Natural killer cell (primary cell): ENCODE measurements around the gene KCNJ6. TPM values are rescaled to one million over a fixed set of nuclear protein-coding genes. Genes with fewer than 3 reads are reported as not detected.

Experiments
- ATAC-seq, 3 donors: fragments of 150-1000 bp in 2 of 3; fragments of 200-7000 bp in 1 of 3; cut with Tn5 transposase; 1 replicate in 1 of 3; 2 replicates in 2 of 3; pipeline ENCODE4 v1.10.0; 2021; ENCODE audit warnings: mild to moderate bottlenecking in 2 of 3, moderate library complexity in 2 of 3
- DNase-seq, 2 donors: peaks; one replicate each; pipeline versions ENCODE4 v3.0.0 to v3.0.0-alpha.2; 2013 to 2021; ENCODE audit warnings: mixed read lengths in 1 of 2
- H3K27ac ChIP-seq: one replicate; pipeline ENCODE4 v1.5.1; 2013; ENCODE audit warnings: mild to moderate bottlenecking, low read length
- H3K27me3 ChIP-seq: one replicate; pipeline ENCODE4 v1.6.1; 2013; ENCODE audit warnings: low read length; ENCODE audit not compliant: control insufficient read depth, insufficient read depth
- H3K36me3 ChIP-seq: one replicate; pipeline ENCODE4 v1.6.1; 2013; ENCODE audit warnings: low read length; ENCODE audit not compliant: control insufficient read depth, insufficient read depth
- H3K4me1 ChIP-seq: one replicate; pipeline ENCODE4 v1.6.1; 2013; ENCODE audit warnings: low read length; ENCODE audit not compliant: control insufficient read depth, insufficient read depth
- H3K4me3 ChIP-seq: one replicate; pipeline ENCODE4 v1.5.1; 2013; ENCODE audit warnings: low read length
- H3K9me3 ChIP-seq: one replicate; pipeline ENCODE4 v1.6.1; 2013; ENCODE audit warnings: low read length; ENCODE audit not compliant: control insufficient read depth, insufficient read depth
- H3K27ac Mint-ChIP-seq, 2 donors: one replicate each; pipeline ENCODE4 v1.8.0; 2022; ENCODE audit warnings: mild to moderate bottlenecking in 2 of 2, mixed read lengths in 2 of 2, moderate library complexity in 1 of 2
- H3K27me3 Mint-ChIP-seq, 2 donors: one replicate each; pipeline ENCODE4 v1.8.0; 2022; ENCODE audit warnings: low read depth in 2 of 2, mixed read lengths in 2 of 2
- H3K36me3 Mint-ChIP-seq: one replicate; pipeline ENCODE4 v1.8.0; 2022; ENCODE audit warnings: mixed read lengths
- H3K4me1 Mint-ChIP-seq, 2 donors: one replicate each; pipeline ENCODE4 v1.8.0; 2022; ENCODE audit warnings: mixed read lengths in 2 of 2
- H3K4me3 Mint-ChIP-seq: one replicate; pipeline ENCODE4 v1.8.0; 2022; ENCODE audit warnings: mild to moderate bottlenecking, moderate library complexity, mixed read lengths
- H3K9me3 Mint-ChIP-seq, 2 donors: one replicate each; pipeline ENCODE4 v1.8.0; 2022; ENCODE audit warnings: mixed read lengths in 2 of 2
- WGBS: methylation state at CpG from one replicate; pipeline ENCODE4 v1.1.7; 2013; ENCODE audit warnings: missing lambda C conversion rate; ENCODE audit not compliant: insufficient coverage; 5-methylcytosine and 5-hydroxymethylcytosine counted together
- intact Hi-C: fragments of 100-400 bp; cut with micrococcal nuclease; formaldehyde crosslinking; loops from one replicate; pipeline ENCODE4 v1.14.2; 2022
- total RNA-seq, 4 donors: library from RNA; stranded (reverse); fragments of 120-200 nt in 1 of 4; gene quantifications; one replicate each; pipeline versions ENCODE4 v1.2.3 to v1.2.4, GENCODE V29; 2013 to 2022
- TF ChIP-seq, protein P1 (sequence below): fragments of 200-600 bp; IDR thresholded peaks from one replicate; pipeline ENCODE4 v1.8.0; 2022; ENCODE audit warnings: antibody characterized with exemption

Gene KCNJ6
- total RNA-seq, 3 donors from 2014 or later (not counting 1 experiment from before 2014, with no cell fraction given), result not detected

DNA sequence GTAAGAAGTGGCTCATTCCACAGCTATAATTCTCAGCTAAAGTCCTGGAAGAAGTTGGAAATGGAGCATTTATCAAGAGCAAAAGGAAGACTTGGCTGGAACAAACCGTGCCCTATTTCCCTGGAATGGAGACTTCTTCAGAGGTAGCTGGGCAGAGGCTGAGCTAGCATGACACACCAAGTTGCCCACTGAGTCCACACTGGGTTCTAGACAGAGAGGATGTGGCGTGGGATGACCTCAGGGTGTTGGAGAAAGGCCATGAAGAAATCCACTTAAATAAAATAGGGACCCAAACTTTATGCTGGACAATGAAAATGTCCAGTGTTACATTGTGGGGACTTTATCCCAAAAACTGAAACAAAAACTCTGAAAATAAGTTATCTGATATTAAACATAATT is 116.2 kb downstream of the KCNJ6 start:
- WGBS, result 73% methylated on average over 2 of the region's 2 CpGs

DNA sequence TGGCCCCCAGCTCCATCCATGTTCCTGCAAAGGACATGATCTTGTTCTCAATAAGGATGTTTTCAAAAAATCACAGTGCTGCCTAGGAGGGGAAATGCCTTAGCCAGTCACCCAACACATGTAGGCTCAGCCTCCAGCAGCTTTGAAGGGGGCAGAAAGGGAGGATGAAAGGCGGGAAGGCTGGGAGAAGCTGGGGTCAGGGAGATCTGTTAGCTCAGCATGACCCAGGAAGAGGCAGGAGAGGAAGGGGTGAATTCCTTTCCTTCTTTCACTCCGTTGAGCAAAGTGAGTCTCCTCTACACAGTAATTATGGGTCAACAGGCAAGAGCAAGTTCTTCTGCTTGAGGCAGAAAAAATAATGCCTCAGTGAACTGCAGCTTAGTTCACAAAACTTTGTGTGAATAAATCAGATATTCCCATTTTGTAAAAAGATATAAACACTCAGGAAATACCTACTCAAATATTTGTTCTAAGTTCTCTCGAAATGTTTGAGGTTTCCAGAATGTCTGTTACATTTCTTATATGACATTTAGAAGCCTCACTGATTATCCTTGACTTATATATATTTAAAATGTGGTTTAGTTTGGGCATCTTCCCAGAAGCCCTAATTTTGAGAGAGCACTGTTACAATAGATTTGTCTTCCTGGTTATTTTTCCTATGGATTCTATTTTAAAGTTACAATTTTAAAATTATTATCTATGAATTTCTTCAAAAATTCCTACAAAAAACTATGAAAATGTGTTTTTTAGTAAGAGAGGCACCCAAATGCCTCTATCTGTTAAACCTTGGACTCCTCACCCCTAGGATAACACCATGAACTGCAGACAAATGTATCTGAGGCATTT is 116.8 kb downstream of the KCNJ6 start:
- Mint-ChIP-seq H3K36me3 (no peaks in the 10 kb centered on the region), H3K9me3 (no peaks in the 10 kb centered on the region), H3K27ac (no peak overlapping the region), H3K4me1 (no peaks in the 10 kb centered on the region), H3K27me3 (peaks cover 13 to 19% of the 10 kb centered on the region in 2 donors), H3K4me3 (no peak overlapping the region)
- intact Hi-C loops, result no loop called here
- no peaks in the 10 kb centered on the region for H3K27me3 ChIP-seq
- no peaks in the 10 kb centered on the region for H3K4me1 ChIP-seq
- H3K36me3 ChIP-seq, result no peaks in the 10 kb centered on the region
- TF ChIP-seq, protein P1, sequence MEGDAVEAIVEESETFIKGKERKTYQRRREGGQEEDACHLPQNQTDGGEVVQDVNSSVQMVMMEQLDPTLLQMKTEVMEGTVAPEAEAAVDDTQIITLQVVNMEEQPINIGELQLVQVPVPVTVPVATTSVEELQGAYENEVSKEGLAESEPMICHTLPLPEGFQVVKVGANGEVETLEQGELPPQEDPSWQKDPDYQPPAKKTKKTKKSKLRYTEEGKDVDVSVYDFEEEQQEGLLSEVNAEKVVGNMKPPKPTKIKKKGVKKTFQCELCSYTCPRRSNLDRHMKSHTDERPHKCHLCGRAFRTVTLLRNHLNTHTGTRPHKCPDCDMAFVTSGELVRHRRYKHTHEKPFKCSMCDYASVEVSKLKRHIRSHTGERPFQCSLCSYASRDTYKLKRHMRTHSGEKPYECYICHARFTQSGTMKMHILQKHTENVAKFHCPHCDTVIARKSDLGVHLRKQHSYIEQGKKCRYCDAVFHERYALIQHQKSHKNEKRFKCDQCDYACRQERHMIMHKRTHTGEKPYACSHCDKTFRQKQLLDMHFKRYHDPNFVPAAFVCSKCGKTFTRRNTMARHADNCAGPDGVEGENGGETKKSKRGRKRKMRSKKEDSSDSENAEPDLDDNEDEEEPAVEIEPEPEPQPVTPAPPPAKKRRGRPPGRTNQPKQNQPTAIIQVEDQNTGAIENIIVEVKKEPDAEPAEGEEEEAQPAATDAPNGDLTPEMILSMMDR, result no peak
- no peak for ATAC-seq
- no peaks in the 10 kb centered on the region for H3K9me3 ChIP-seq
- DNase-seq, result no peak
- no peak overlapping the region for H3K4me3 ChIP-seq
- WGBS, result 83% methylated on average over 1 of the region's 3 CpGs
- H3K27ac ChIP-seq, result no peak overlapping the region

More for the DNA sequence above, 116.2 kb downstream of the KCNJ6 start:
- Histone ChIP-seq H3K36me3 (no peaks in the 10 kb centered on the region), H3K27ac (no peak overlapping the region), H3K9me3 (no peaks in the 10 kb centered on the region), H3K27me3 (no peaks in the 10 kb centered on the region), H3K4me3 (no peak overlapping the region), H3K4me1 (no peaks in the 10 kb centered on the region)
- H3K9me3 Mint-ChIP-seq, result no peaks in the 10 kb centered on the region
- intact Hi-C loops, result no loop called here
- TF ChIP-seq, protein P1, result no peak
- DNase-seq, result no peak
- peak in 1 of 3 donors; percentile 44 for ATAC-seq
- no peak overlapping the region for H3K4me3 Mint-ChIP-seq
- no peak overlapping the region for H3K27ac Mint-ChIP-seq
- no peaks in the 10 kb centered on the region for H3K4me1 Mint-ChIP-seq
- peaks cover 13 to 19% of the 10 kb centered on the region in 2 donors for H3K27me3 Mint-ChIP-seq
- no peaks in the 10 kb centered on the region for H3K36me3 Mint-ChIP-seq

DNA sequence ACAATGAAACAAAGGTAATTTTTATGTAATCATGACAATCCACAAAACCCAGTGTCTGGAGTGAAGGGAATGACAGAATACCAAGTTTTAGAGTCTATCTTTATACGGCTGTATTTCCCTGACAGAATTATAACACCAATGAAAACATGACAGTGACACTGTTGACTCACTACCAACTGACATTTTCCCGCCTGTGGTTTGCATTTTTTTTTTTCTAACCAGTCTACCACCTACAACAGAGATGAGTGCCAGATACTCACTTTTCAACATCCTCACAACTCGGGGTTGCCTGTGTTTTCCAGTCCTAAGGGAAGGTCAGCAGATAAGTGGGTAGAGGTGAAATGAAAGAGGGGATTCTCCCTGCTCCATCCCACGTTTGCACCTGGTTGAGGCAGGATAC is 118.9 kb downstream of the KCNJ6 start:
- intact Hi-C loops, result no loop called here
- no peak overlapping the region for H3K4me3 ChIP-seq
- H3K27me3 Mint-ChIP-seq, result peaks cover 9 to 23% of the 10 kb centered on the region in 2 donors
- WGBS, result 57% methylated on average over 3 of the region's 4 CpGs
- no peaks in the 10 kb centered on the region for H3K27me3 ChIP-seq
- no peak for DNase-seq
- H3K9me3 ChIP-seq, result no peaks in the 10 kb centered on the region
- TF ChIP-seq, protein P1, result no peak
- no peaks in the 10 kb centered on the region for H3K4me1 ChIP-seq
- no peaks in the 10 kb centered on the region for H3K9me3 Mint-ChIP-seq
- H3K27ac Mint-ChIP-seq, result no peak overlapping the region
- H3K27ac ChIP-seq, result no peak overlapping the region
- no peak overlapping the region for H3K4me3 Mint-ChIP-seq
- no peaks in the 10 kb centered on the region for H3K4me1 Mint-ChIP-seq
- ATAC-seq, result no peak
- H3K36me3 Mint-ChIP-seq, result no peaks in the 10 kb centered on the region
- no peaks in the 10 kb centered on the region for H3K36me3 ChIP-seq
